ENCODE data around the gene BCKDHA.
"Not testable (repeated sequence)": the region's sequence is repeated elsewhere in the genome, so short reads cannot be mapped to it uniquely, and the experiment has no call there.

BCKDHA gene

DNA sequence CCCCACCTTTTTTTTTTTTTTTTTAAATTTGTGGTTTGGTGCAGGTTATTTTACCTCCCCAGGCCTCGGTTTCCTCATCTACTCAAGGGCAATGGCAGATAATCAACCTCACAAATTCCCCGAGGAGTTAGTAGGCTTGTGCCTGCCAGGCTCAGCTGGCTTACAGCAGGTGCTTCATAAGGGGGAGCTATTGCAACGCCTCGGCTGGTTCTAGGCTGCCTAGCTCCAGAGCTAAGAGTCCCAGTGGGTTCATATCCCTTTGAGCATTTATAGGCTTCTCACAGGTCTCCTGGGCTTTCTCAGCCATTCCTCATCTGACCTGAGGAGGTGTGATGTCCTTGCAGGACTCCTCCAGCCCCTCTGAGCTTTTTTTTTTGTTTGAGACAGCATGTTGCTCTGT lies 10.6 kb downstream of the BCKDHA start:
- no peak for DNase-seq

DNA sequence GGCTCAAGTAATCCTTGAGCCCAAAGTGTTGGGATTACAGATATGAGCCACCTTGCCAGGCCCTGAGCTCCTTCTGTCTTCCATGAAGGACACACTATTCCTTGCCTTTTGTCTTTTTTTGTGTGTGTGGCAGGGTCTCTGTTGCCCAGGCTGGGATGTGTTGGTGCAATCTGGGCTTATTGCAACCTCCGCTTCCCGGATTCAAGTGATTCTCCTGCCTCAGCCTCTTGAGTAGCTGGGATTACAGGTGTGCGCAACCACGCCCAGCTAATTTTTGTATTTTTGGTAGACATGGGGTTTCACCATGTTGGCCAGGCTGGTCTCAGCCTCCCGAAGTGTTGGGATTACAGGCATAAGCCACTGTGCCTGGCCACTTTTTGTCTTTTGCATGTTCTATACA lies 11.2 kb downstream of the BCKDHA start:
- not testable (repeated sequence) for DNase-seq

DNA sequence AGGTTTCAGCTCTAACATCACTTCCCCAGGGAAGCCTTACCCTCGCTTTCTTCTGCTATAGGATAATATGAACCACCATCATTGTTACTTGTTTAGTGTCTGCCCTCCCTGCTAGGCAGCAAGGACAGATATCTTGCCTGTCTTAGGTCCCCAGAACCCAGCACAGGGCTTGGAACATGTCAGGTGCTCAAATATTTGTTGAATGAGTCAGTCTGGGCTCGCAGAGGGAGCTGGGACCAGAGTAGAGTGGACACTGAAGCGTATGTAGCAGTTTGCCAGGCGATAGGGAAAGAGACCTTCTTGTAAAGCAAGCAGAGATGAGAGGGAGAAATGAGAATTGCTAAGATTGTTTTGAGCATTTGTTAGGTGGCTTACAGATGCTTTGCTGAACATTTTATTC lies 11.7 kb downstream of the BCKDHA start:
- no peak for DNase-seq

DNA sequence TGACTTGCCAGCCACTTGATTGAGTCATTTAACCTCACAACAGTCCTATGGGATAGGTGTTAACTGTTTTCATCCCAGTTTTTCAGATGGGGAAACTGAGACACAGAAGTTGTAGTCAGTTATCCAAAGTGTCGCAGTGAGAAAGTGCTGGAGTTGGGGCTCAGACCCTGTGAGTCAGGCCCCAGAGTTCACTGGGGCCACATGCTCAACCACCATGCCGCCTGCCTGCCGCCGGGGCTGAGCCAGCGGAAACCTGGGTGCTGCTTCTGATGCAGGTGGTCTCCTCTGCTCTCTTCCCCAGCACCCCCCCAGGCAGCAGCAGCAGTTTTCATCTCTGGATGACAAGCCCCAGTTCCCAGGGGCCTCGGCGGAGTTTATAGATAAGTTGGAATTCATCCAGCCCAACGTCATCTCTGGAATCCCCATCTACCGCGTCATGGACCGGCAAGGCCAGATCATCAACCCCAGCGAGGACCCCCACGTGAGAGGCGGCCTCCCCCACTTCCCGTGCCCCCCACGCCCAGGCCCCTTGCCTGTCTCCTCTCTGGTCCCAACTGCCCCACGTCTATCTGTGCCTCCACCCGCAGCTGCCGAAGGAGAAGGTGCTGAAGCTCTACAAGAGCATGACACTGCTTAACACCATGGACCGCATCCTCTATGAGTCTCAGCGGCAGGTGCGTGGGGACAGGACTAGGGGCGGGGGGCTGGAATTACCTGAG lies 12.9 kb downstream of the BCKDHA start:
- DNase-seq, result no peak

DNA sequence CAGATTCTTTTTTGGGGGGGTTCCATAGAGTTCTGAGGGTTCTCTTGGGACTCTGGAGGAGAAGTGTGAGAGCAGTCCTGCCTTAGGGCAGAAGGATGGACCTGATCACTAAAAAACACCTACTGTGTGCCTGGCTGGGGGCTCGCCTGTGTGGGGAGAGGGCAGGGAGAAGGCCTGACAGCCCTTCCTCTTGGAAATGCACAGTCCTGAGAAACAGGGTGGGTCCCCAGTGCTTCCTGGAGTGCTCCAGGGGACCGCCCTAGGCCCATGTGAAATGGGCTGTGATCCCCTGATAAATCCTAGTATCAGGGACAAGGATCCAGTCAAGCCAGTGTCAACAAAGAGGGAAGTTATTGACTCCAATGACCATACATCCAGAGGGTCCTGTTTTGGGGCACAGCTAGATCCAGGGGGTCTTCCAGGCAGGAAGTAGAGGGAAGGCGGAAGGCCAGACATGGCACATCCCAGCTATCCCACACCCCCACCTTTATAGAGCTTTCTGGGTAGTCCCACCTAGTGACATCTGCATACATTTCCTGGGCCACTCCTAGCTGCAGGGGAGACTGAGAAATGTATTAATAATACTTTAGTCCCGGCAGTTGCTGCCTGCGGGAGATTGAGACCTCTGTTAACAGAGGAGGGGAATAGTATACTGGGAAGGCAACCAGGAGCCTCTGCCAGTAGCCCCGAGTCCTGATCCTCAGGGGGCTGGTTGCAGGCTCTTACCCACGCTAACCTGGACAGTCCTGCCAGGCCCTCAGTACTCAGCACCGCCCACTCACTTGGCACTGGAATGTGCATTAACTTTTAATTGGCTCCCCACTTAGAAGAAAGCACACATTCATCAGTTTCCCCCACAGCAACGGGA lies 13.7 kb downstream of the BCKDHA start:
- no peak for DNase-seq

DNA sequence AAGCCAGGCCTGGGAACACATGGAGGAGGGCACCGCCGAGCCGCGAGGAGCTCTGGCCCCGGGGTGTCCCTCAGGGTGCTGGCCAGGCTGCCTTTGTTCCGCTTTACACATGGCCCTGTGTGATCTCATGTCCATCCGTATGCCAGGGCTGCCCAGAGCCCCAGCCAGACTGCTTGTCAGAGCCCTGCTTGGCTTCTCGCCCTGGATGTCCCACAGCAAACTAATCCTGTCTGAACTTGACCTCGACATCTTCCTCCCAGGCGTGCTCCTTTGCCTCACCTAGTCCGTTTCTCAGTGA lies 14.3 kb downstream of the BCKDHA start:
- no peak for DNase-seq

DNA sequence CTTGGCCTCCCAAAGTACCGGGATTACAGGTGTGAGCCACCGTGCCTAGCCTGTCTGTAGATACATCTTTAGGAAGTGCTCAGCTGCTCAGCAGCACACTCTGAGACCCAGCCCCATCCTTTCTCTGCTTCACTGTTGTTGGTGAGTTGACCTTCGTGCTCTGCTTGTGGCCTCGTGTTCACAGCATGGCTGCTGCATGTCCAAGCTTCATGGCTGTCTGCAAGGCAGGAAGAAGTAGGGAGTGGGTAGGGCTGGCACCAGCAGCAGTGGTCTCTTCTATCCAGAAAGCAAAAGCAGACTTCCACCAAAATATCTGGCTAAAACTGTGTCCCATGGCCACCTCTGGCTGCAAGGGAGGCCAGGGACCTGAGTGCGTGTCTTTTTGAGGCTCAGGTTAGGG lies 15.3 kb downstream of the BCKDHA start:
- DNase-seq, result no peak

DNA sequence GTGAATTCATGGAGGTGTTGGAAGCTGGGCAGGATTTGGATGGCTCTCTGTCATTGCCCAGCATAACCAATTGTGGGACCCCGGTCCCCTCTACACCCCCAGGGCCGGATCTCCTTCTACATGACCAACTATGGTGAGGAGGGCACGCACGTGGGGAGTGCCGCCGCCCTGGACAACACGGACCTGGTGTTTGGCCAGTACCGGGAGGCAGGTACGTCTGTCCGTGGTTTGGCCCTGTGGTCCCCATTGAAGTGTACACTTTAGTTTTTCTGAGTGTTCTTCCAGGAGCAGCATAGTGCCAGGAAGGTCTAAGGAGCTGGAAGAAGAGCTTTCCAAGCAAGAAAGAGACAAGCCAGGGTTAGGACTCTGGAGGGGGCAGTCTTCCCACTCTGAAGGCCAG lies 16.3 kb downstream of the BCKDHA start:
- no peak for DNase-seq

DNA sequence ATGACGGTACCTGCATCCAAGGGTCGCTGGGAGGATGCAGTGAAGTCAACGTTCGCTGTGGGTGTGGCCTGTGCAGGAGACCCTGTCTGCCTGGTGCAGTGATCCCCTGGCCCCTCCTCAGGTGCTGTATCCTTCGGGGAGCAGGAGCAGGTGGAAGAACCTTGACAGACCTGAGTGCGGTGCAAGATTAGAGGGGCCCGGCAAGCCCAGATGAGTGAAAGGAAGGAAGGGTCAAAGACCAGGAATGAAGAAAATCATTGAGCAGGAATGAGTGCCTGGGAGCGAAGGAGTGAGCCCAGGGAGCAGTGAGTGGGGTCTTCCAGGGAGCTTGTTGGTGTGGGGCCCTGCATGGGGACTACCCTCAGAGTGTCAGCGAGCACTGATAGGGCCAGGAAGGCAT lies 16.8 kb downstream of the BCKDHA start:
- DNase-seq, result no peak

DNA sequence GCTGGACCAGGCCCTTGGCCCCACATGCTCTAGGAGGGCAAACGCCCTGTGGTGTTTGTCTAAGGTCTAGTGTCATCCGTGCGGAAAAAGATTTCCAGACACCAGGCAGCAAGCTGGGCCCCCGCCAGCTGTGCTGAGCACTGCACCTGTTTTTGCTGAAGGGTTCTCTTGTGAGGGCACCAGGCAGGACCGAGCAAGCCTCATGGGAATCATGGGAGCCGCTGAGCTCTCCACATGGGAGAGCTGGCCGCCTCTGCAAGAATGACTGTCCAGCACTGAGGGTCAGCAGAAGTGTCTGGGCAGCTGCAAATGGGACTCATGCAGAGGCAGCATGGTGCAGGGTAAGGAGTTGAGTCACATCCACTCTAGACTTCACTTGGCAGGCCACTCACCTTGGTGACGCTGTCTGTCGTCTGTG lies 17.5 kb downstream of the BCKDHA start:
- no peak for DNase-seq

DNA sequence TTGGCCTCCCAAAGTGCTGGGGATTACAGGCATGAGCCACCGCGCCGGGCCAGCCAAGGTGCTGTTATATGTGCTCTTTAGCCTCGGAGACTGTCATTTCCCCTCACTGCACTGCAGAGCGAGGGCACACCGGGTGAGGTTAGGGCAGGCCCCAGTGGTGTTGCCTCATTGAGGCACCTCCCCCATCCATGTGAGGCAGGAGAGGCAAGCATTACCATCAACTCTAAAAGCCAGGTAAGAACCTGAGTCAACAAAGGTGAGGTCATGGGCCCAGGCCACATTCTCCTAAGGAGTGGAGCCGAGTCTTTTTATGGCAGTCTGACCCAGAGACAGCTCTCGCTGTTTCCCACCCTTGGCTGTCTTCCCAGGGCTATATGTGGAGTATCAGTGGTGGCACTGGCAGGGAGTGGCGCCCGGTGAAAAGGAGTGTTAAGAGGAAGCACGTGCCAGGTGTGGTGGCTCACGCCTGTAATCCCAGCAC lies 18.6 kb downstream of the BCKDHA start:
- no peak for DNase-seq

DNA sequence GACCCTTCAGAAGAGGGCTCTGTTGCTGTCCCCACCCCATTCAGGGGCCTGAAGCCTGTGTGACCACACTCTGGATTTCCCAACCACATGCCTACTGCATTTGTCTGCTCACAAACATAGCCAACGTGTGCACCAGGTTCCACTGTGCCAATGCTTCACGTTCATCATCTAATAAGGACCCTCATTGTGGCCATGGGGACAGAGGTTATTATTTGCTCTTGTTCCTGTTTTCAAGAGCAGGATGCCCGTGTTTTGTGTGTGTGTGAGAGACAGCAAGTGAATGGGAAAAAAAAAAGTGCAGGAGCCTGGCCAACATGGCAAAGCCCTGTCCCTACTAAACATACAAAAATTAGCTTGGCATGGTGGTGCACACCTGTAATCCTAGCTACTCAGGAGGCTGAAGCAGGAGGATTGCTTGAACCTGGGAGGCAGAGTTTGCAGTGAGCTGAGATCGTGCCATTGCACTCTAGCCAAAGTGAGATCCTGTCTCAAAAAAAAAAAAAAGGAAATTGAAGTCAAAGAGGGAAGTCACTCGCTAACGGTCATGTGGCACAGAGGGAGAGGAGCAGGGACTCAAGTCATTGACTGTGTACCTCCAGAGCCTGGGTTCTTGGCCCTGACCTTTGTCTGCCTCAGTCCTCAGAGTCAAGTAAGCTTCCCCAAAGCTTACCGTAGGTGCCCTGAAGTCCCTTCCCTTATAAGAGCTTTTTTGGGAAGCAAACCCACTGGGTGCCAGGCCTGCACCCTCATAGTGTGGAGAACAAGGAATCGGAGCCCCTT lies 22.7 kb downstream of the BCKDHA start:
- DNase-seq, result no peak

DNA sequence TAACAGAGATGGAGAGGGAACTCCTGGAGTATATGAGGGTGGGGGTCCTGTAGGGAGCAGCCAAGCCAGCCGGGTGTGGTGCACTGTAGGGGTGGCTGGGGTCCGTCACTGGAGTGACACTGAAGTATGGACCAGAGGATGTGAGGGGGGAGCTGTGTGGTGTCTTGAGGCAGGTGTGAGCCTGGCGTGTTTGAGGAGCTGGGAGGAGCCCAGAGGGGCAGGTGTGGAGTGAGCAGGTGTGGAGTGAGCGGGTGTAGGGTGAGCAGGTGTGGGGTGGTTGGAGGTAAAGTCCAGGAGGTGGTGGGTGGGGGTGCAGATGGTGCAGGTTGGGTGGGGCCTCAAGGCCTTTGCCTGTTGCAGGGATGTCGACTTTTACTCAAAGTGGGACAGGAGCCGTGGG lies 23.7 kb downstream of the BCKDHA start:
- DNase-seq, result no peak

DNA sequence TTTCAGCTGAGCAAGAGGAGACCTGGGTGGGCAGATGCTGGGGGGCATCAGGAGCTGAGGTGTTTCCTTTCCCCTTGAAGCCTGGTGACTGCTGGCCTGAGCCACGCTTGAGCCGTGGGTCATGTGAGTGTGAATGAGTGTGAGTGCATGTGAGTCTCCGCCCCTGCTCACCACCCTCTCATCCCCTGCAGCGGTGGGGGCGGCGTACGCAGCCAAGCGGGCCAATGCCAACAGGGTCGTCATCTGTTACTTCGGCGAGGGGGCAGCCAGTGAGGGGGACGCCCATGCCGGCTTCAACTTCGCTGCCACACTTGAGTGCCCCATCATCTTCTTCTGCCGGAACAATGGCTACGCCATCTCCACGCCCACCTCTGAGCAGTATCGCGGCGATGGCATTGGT lies 24.4 kb downstream of the BCKDHA start:
- no peak for DNase-seq

DNA sequence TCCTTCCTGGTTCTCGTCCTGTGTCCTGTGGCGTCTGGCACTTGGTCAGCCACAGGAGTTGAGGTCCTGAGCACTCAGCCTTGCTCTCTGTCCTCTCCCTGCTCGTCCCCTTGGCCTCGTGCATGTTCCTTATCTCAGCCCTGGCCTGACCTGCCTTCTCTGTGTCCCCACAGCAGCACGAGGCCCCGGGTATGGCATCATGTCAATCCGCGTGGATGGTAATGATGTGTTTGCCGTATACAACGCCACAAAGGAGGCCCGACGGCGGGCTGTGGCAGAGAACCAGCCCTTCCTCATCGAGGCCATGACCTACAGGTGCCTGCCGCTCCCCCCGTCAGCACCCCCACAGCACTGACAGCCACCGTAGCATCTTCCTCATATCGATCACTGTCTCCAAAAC lies 24.8 kb downstream of the BCKDHA start:
- DNase-seq, result no peak

DNA sequence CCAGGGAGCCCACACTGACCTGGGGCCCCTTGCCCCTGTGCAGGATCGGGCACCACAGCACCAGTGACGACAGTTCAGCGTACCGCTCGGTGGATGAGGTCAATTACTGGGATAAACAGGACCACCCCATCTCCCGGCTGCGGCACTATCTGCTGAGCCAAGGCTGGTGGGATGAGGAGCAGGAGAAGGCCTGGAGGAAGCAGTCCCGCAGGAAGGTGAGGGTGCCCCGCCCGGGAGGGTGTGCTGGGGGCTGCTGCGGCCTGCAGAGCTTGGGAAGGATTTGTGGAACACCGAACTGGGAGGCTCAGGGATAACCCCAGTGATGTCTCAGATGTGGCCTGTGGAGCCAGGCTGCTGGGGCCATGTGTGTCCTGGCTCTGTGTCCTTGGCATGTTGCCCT lies 25.3 kb downstream of the BCKDHA start:
- no peak for DNase-seq

DNA sequence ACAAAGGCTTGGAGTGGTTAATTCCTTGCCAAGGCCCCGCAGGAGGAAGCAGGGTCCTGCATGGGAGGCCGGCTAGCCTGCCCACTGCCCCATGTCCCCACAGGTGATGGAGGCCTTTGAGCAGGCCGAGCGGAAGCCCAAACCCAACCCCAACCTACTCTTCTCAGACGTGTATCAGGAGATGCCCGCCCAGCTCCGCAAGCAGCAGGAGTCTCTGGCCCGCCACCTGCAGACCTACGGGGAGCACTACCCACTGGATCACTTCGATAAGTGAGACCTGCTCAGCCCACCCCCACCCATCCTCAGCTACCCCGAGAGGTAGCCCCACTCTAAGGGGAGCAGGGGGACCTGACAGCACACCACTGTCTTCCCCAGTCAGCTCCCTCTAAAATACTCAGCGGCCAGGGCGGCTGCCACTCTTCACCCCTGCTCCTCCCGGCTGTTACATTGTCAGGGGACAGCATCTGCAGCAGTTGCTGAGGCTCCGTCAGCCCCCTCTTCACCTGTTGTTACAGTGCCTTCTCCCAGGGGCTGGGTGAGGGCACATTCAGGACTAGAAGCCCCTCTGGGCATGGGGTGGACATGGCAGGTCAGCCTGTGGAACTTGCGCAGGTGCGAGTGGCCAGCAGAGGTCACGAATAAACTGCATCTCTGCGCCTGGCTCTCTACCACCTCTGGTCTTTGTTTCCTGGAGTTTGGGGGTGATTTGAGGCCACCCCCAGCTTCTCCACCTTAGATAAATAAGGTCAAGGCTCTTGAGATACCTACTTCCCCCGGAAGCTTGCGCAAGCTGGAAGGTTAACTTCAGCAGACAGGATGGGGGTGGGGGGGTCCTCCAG lies 26.9 kb downstream of the BCKDHA start:
- no peak for DNase-seq

DNA sequence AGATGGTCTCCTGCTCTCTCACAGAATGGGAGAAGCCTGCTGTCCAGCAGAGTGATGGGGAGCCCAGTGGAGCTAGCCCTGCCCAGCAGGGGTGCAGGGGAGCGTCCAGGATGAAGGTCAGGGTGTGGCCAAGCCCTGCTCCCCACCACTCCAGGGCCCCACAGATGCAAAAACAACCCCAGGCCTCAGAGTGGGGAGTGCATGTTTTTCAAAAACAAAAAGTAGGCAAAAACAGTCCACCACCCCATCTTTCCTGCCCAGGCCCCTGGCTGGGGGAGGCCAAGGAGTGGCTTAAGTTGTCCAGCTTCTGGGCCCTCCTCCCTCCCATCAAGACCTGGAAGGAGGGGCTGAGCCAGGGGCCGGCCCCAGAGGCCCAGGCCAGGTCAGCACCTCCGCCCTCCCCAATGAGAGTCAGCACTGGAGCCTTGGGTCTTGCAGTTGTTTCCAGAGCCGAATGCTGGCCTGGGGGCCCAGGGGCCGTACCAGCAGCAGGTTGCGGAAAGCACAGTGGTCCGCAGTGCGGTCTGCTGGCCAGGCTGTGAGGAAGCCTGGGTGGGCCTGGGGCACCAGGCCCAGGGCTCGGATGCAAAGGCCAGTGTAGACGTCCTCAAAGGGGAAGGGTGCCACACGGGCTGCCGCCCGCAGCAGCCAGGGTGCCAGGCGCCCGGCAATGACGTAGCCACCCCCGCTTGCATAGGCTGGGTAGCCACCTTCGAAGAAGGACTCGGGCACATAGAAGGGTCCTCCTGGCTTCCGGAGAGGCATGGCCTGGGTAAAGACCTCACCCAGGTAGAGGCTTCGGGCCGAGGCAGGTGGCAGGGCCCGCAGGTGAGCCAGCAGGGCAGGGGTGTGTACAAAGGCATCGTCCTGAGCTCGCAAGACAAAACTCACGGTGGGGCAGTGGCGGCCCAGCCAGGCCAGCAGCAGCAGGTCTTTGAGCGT lies 27.8 kb downstream of the BCKDHA start:
- no peak for DNase-seq

DNA sequence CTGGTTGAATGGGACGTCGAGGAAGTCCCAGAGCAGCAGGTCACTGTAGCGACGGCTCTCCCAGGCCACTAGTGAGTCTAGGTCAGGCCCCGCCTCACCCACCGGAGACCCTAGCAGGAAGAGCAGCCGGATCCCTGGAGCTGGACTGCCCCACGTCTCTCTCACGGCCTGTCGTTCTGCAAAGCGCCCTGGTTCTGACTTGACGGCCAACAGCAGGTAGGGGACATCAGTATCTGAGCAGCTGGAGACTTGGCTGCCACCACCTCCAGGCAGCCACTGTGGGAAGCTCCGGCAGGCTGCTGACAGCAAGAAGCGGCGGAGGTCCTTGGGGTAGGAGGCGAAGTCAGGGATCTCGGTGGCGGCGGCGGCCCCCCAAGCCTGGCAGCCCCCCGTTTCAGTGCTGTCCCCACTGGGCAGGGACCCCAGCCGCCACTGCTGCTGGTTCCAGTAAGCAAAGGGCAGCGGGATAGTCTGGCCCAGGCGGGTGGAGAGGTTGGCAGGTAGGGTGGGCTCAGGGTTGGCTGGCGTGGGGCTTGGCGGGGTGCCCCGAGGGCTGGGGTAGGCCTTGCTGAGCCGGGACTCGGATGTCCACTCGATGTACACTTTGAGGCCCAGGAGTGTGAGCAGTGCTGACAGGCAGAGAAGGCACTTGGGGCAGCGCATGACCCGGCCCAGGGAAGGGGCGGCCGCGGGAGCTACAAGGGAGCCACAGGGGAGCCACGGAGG lies 28.7 kb downstream of the BCKDHA start:
- DNase-seq, result no peak

DNA sequence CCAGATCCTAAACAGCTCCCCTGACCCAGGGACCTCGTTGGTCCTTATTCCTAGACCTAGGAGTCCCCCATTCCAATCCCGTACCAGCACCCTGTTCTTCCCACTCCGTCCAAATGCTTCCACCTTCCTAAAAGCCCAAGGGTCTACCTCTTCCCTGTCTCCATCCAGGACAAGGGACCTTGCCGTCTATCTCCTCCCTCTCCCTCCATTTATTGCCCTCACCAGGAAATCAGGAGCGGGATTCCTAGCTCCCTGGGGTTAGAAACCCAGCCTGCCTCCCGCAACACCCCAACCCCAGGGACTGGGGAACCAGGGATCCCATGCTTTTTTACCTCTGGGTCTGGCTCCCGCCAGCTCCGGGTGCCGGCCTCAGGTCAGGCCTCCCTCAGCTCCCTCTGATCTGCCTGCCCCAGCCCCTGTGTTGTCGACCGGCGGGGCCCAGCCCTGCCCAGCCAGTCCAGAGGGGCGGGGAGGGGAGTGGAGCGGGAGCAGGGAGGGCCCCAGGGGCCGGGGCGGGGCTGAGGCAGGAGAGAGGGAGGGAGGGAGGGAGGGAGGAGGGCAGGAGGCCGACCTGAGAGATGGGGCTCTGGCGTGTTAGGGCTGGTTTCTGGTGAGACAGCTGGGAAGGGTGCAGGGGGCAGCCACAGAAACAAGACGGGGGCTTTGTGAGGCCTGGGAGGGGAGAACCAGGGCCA lies 29.5 kb downstream of the BCKDHA start, which contains the start of gene B3GNT8:
TSS of gene B3GNT8 (minus strand) at position 423 of the 695 bp plus-strand sequence. CDS start 596 bp downstream, outside the sequence.
- peak; percentile 38 for DNase-seq

Data from activated CD8-positive, alpha-beta memory T cell treated with anti-CD3 and anti-CD28 coated beads, Interleukin-2, amount 50 U/mL, for 4 hours (primary cell).